K562 (cell line): ENCODE data around the gene TRIAP1. TPM values are rescaled to one million over a fixed set of nuclear protein-coding genes. Genes with fewer than 3 reads are reported as not detected.
A peak's percentile ranks its signal among the peaks of the same experiment; 100 is the strongest.

Experiments used
- CREB3L1 ChIP-seq: fragments of 450-650 bp; IDR thresholded peaks from 2 replicates; pipeline ENCODE4 v1.6.1; 2014; ENCODE audit warnings: low read depth, mild to moderate bottlenecking, moderate library complexity, borderline replicate concordance
- CXXC5 ChIP-seq: fragments of 250-450 bp; sonication (Bioruptor Pico); IDR thresholded peaks from 2 replicates; pipeline ENCODE4 v1.8.0; 2022; ENCODE audit warnings: inconsistent platforms, mild to moderate bottlenecking, moderate library complexity
- DPF2 ChIP-seq: fragments of 450-650 bp; IDR thresholded peaks from 2 replicates; pipeline ENCODE4 v1.6.1; 2016
- E2F3 ChIP-seq: fragments of 250-450 bp; sonication (Bioruptor Pico); IDR thresholded peaks from 2 replicates; pipeline ENCODE4 v1.4.0; 2020; ENCODE audit warnings: mild to moderate bottlenecking
- EHMT2 ChIP-seq: fragments of 450-650 bp; IDR thresholded peaks from 2 replicates; pipeline ENCODE4 v1.6.1; 2018; ENCODE audit warnings: antibody characterized with exemption
- FOSL1 ChIP-seq: fragments of 200-800 bp; sonication (Bioruptor generic); conservative IDR thresholded peaks from 2 replicates; pipeline ENCODE4 v1.6.1; 2016; ENCODE audit warnings: missing genetic modification characterization, missing compliant biosample characterization
- HMG20A ChIP-seq: fragments of 450-650 bp; formaldehyde crosslinking; conservative IDR thresholded peaks from 2 replicates; pipeline ENCODE4 v1.4.0; 2020; ENCODE audit warnings: mild to moderate bottlenecking, mixed read lengths
- LARP7 ChIP-seq: fragments of 450-650 bp; IDR thresholded peaks from 2 replicates; pipeline ENCODE4 v1.6.1; 2016
- NFRKB ChIP-seq: fragments of 450-650 bp; IDR thresholded peaks from 2 replicates; pipeline ENCODE4 v1.6.1; 2016; ENCODE audit warnings: low read depth
- OTX1 ChIP-seq: fragments of 450-650 bp; formaldehyde crosslinking; IDR thresholded peaks from 2 replicates; pipeline ENCODE4 v1.4.0; 2022; ENCODE audit warnings: mild to moderate bottlenecking
- PML ChIP-seq: IDR thresholded peaks from 2 replicates; pipeline ENCODE4 v1.6.1; 2012; ENCODE audit warnings: low read length, inconsistent platforms
- PYGO2 ChIP-seq: fragments of 450-650 bp; IDR thresholded peaks from 2 replicates; pipeline ENCODE4 v1.6.1; 2016; ENCODE audit warnings: mild to moderate bottlenecking, missing genetic modification characterization, moderate library complexity, missing compliant biosample characterization
- SMARCA4 ChIP-seq: fragments of 450-650 bp; IDR thresholded peaks from 2 replicates; pipeline ENCODE4 v1.6.1; 2016
- SOX6 ChIP-seq: fragments of 450-650 bp; IDR thresholded peaks from 2 replicates; pipeline ENCODE4 v1.6.1; 2014; ENCODE audit warnings: mild to moderate bottlenecking
- U2AF1 ChIP-seq: fragments of 200-400 bp; formaldehyde crosslinking; optimal IDR thresholded peaks from 2 replicates; pipeline ENCODE3; 2017; ENCODE audit warnings: mild to moderate bottlenecking, low read depth, low read length, moderate library complexity
- ZBTB26 ChIP-seq: fragments of 450-650 bp; formaldehyde crosslinking; IDR thresholded peaks from 2 replicates; pipeline ENCODE4 v1.4.0; 2022; ENCODE audit warnings: missing genetic modification characterization
- ZBTB7A ChIP-seq: IDR thresholded peaks from 2 replicates; pipeline ENCODE4 v1.6.1; 2011; ENCODE audit warnings: low read depth, mild to moderate bottlenecking, low read length, moderate library complexity, borderline replicate concordance; ENCODE audit not compliant: control insufficient read depth
- ZNF512 ChIP-seq: IDR thresholded peaks from 2 replicates; pipeline ENCODE4 v1.6.1; 2016; ENCODE audit warnings: missing genetic modification characterization, missing compliant biosample characterization
- ZNF609 ChIP-seq: sonication (generic); formaldehyde crosslinking; IDR thresholded peaks from 2 replicates; pipeline ENCODE4 v1.8.1; 2023; ENCODE audit warnings: missing genetic modification reagents, mild to moderate bottlenecking, borderline replicate concordance
- ZNF764 ChIP-seq: fragments of 250-450 bp; sonication (Bioruptor Pico); IDR thresholded peaks from 2 replicates; pipeline ENCODE4 v1.4.0; 2020; ENCODE audit warnings: low read depth, mild to moderate bottlenecking, moderate library complexity
- polyA plus RNA-seq, 8 experiments: library from polyadenylated mRNA; depleted of rRNA in 4 of 8; stranded (reverse) in 5 of 8; unstranded in 3 of 8; fragments of >200 nt; fragmentation: Nextera tagmentation in 2 of 8; fragmentation: Illumina TruSeq in 1 of 8; extraction: Ambion mirVana in 2 of 8; extraction: Trizol in 1 of 8; gene quantifications; 2 replicates each; pipeline versions ENCODE4 v1.2.1 to v1.2.3, GENCODE V29; 2011 to 2014; ENCODE audit warnings: inconsistent platforms in 1 of 8, missing spikeins in 1 of 8
- total RNA-seq, 7 experiments: library from RNA; depleted of rRNA in 6 of 7; stranded (reverse); fragments of >200 nt in 6 of 7; fragmentation: Illumina TruSeq in 2 of 7; extraction: Trizol in 2 of 7; gene quantifications; 2 replicates each; pipeline versions ENCODE4 v1.2.1 to v1.2.3, GENCODE V29; 2011 to 2021; ENCODE audit warnings: low replicate concordance in 1 of 7

TRIAP1 gene
- total and polyA plus RNA-seq, 9 of the 15 experiments (the other 6 are each of a cell fraction or from before 2014, with no cell fraction given) = 37.3 to 354 (median 65.4) TPM

GRCh38 chr12:120445911-120446843, at the start of gene TRIAP1, which contains the start of gene GATC (continued):
- TF ChIP-seq OTX1 (CRISPR knock-in tag) (no peak), EHMT2 (no peak), NFRKB (peak; percentile 91), ZNF512 (no peak), PYGO2 (tag) (no peak), LARP7 (no peak; the same call in 1 of the 2 replicates), CREB3L1 (peak; percentile 65; the same call in 1 of the 2 replicates), PML (peak; percentile 83; the same call in 1 of the 2 replicates), ZBTB7A (no peak), SMARCA4 (no peak), HMG20A (CRISPR knock-in tag) (no peak), ZBTB26 (CRISPR knock-in tag) (no peak), ZNF609 (CRISPR knock-in tag) (peak; percentile 84; the same call in 1 of the 2 replicates), FOSL1 (peak; percentile 35; the same call in 1 of the 2 replicates), CXXC5 (CRISPR knock-in tag) (peak; percentile 97), ZNF764 (no peak), E2F3 (CRISPR knock-in tag) (no peak; the same call in 1 of the 2 replicates), SOX6 (0 out of 2 replicates have a peak, but pooled peaks have one; percentile 15), U2AF1 (peak; percentile 66), DPF2 (peak; percentile 15; the same call in 1 of the 2 replicates)
